SK-N-SH (cell line): ENCODE results near the gene LSM4. TPM values are rescaled to one million over a fixed set of nuclear protein-coding genes. Genes with fewer than 3 reads are reported as not detected.

Experiments
- CTCF ChIA-PET: fragments of 300-600, 350-600 bp; formaldehyde crosslinking; extraction: SDS; loops from one replicate; lab custom pipeline; 2021; lab: Yijun Ruan, JAX
- POLR2A ChIA-PET: fragments of 350-600 bp; sonication (Branson Sonifier 250); formaldehyde crosslinking; extraction: SDS; loops from one replicate; lab custom pipeline; 2020; ENCODE audit warnings: antibody characterized with exemption, inconsistent platforms; lab: Yijun Ruan, JAX
- DNase-seq: peaks from one replicate; pipeline ENCODE4 v3.0.0; 2012
- H2AFZ ChIP-seq: fragments of 200-600 bp; sonication (generic); 2 replicates; pipeline ENCODE4 v1.8.1; 2016; ENCODE audit warnings: antibody characterized with exemption, mild to moderate bottlenecking, low read depth
- H3F3A ChIP-seq: fragments of 200-600 bp; sonication (generic); replicated peaks from 2 replicates; pipeline ENCODE3; 2016; ENCODE audit warnings: antibody characterized with exemption, mild to moderate bottlenecking; ENCODE audit not compliant: insufficient read depth
- H3K27ac ChIP-seq, 2 experiments: fragments of 200-500 bp in 1 of 2; fragments of 200-600 bp in 1 of 2; sonication (Bioruptor generic) in 1 of 2; sonication (generic), shearing (Covaris generic) in 1 of 2; 2 replicates each; pipeline versions ENCODE4 v1.5.1 to v1.6.1; 2014 to 2016; ENCODE audit warnings: low read depth in 2 of 2, inconsistent platforms in 1 of 2, low read length in 1 of 2, mild to moderate bottlenecking in 1 of 2, mixed read lengths in 1 of 2
- H3K27me3 ChIP-seq: fragments of 200-600 bp; sonication (generic), shearing (Covaris generic); 2 replicates; pipeline ENCODE4 v1.6.1; 2016; ENCODE audit warnings: mixed run types; ENCODE audit not compliant: insufficient read depth
- H3K36me3 ChIP-seq, 2 experiments: fragments of 200-500 bp in 1 of 2; fragments of 200-600 bp in 1 of 2; sonication (Bioruptor generic) in 1 of 2; sonication (generic) in 1 of 2; replicated peaks in 1 of 2; 2 replicates each; pipeline versions ENCODE3 to v1.5.1; 2014 to 2016; ENCODE audit warnings: low read length in 1 of 2, mild to moderate bottlenecking in 1 of 2; ENCODE audit not compliant: insufficient read depth in 2 of 2, control insufficient read depth in 1 of 2
- H3K4me1 ChIP-seq, 2 experiments: fragments of 200-500 bp in 1 of 2; fragments of 200-600 bp in 1 of 2; sonication (Bioruptor generic) in 1 of 2; sonication (generic), shearing (Covaris generic) in 1 of 2; 2 replicates each; pipeline versions ENCODE4 v1.5.1 to v1.6.1; 2014 to 2016; ENCODE audit warnings: low read depth in 1 of 2, low read length in 1 of 2, mixed run types in 1 of 2; ENCODE audit not compliant: insufficient read depth in 2 of 2, control insufficient read depth in 1 of 2
- H3K4me2 ChIP-seq: fragments of 200-600 bp; sonication (generic), shearing (Covaris generic); 2 replicates; pipeline ENCODE4 v1.6.1; 2017; ENCODE audit warnings: mixed run types
- H3K4me3 ChIP-seq, 2 experiments: fragments of 200-500 bp in 1 of 2; fragments of 200-600 bp in 1 of 2; sonication (Bioruptor generic) in 1 of 2; sonication (generic), shearing (Covaris generic) in 1 of 2; 2 replicates each; pipeline versions ENCODE4 v1.5.1 to v1.8.1; 2014 to 2016; ENCODE audit warnings: low read depth in 2 of 2, inconsistent platforms in 1 of 2, low read length in 1 of 2, mild to moderate bottlenecking in 1 of 2, mixed read lengths in 1 of 2, moderate library complexity in 1 of 2
- H3K79me2 ChIP-seq: fragments of 200-600 bp; sonication (generic); 2 replicates; pipeline ENCODE4 v1.8.1; 2017; ENCODE audit warnings: mild to moderate bottlenecking; ENCODE audit not compliant: insufficient read depth
- H3K9ac ChIP-seq: fragments of 200-600 bp; sonication (generic); 2 replicates; pipeline ENCODE4 v1.6.1; 2017; ENCODE audit warnings: mixed run types
- H3K9me2 ChIP-seq: fragments of 200-600 bp; sonication (generic); 2 replicates; pipeline ENCODE4 v1.6.1; 2017; ENCODE audit warnings: mixed run types
- H3K9me3 ChIP-seq: fragments of 200-600 bp; sonication (generic); 2 replicates; pipeline ENCODE4 v1.6.1; 2017; ENCODE audit warnings: mixed run types, mild to moderate bottlenecking, moderate library complexity
- H4K20me1 ChIP-seq: fragments of 200-600 bp; sonication (generic); 2 replicates; pipeline ENCODE4 v1.6.1; 2017; ENCODE audit warnings: mild to moderate bottlenecking, mixed run types; ENCODE audit not compliant: insufficient read depth
- CHD2 ChIP-seq: fragments of 150-350 bp; IDR thresholded peaks from 2 replicates; pipeline ENCODE4 v1.6.1; 2018; ENCODE audit warnings: low read length; ENCODE audit not compliant: partially characterized antibody
- EP300 ChIP-seq, 2 experiments: IDR thresholded peaks; 2 replicates each; pipeline versions ENCODE4 v1.4.0 to v1.6.1; 2012; ENCODE audit warnings: borderline replicate concordance in 1 of 2, low read depth in 1 of 2, low read length in 1 of 2
- EZH2phosphoT487 ChIP-seq: fragments of 200-600 bp; sonication (generic); IDR thresholded peaks from 2 replicates; pipeline ENCODE4 v1.6.1; 2017; ENCODE audit warnings: low read depth, mixed run types, mild to moderate bottlenecking, antibody characterized with exemption, moderate library complexity, borderline replicate concordance
- GATA2 ChIP-seq: sonication (generic); formaldehyde crosslinking; IDR thresholded peaks from 2 replicates; pipeline ENCODE4 v1.5.0; 2020; ENCODE audit warnings: mild to moderate bottlenecking, missing genetic modification reagents
- JUND ChIP-seq: IDR thresholded peaks from 2 replicates; pipeline ENCODE4 v1.4.0; 2012
- MXI1 ChIP-seq: IDR thresholded peaks from 2 replicates; pipeline ENCODE4 v1.6.1; 2012; ENCODE audit warnings: mild to moderate bottlenecking, low read depth, low read length, improper control_type of control experiment
- NFIC ChIP-seq: IDR thresholded peaks from 2 replicates; pipeline ENCODE4 v1.4.0; 2012; ENCODE audit warnings: borderline replicate concordance
- NRF1 ChIP-seq: IDR thresholded peaks from 2 replicates; pipeline ENCODE4 v1.6.1; 2012; ENCODE audit warnings: low read depth, mild to moderate bottlenecking, low read length
- POLR2AphosphoS5 ChIP-seq: IDR thresholded peaks from 2 replicates; pipeline ENCODE4 v1.6.1; 2012; ENCODE audit warnings: low read depth, low read length
- RCOR1 ChIP-seq: fragments of 150-350 bp; IDR thresholded peaks from 2 replicates; pipeline ENCODE4 v1.6.1; 2017; ENCODE audit warnings: antibody characterized with exemption, low read length
- RXRA ChIP-seq: IDR thresholded peaks from 2 replicates; pipeline ENCODE4 v1.4.0; 2012; ENCODE audit warnings: low read depth, mild to moderate bottlenecking, borderline replicate concordance
- TAF1 ChIP-seq: IDR thresholded peaks from 2 replicates; pipeline ENCODE4 v1.6.1; 2012; ENCODE audit warnings: low read depth, mild to moderate bottlenecking, low read length, moderate library complexity, borderline replicate concordance
- YY1 ChIP-seq: IDR thresholded peaks from 2 replicates; pipeline ENCODE4 v1.4.0; 2012; ENCODE audit warnings: low read depth, mild to moderate bottlenecking
- WGBS: methylation state at CpG from one replicate; pipeline ENCODE4 v1.1.6; 2017; ENCODE audit warnings: low lambda C conversion rate; 5-methylcytosine and 5-hydroxymethylcytosine counted together
- polyA plus RNA-seq, 3 experiments: library from polyadenylated mRNA; depleted of rRNA; stranded (reverse); fragments of >200 nt; gene quantifications; 2 replicates each; pipeline ENCODE4 v1.2.3, GENCODE V29; 2012
- TF ChIP-seq, protein P1 (sequence below): fragments of 150-350 bp; IDR thresholded peaks from 2 replicates; pipeline ENCODE4 v1.6.1; 2017; ENCODE audit warnings: antibody characterized with exemption, low read length, low read depth, borderline replicate concordance
- TF ChIP-seq, protein P2 (sequence below): fragments of 150-350 bp; IDR thresholded peaks from 2 replicates; pipeline ENCODE4 v1.6.1; 2016; ENCODE audit warnings: mild to moderate bottlenecking, low read depth, low read length
- TF ChIP-seq, protein P3 (sequence below): IDR thresholded peaks from 2 replicates; pipeline ENCODE4 v1.6.1; 2012; ENCODE audit warnings: mild to moderate bottlenecking, low read depth, low read length, moderate library complexity
- TF ChIP-seq, protein P4 (sequence below): IDR thresholded peaks from 2 replicates; pipeline ENCODE4; 2012

LSM4 gene
- polyA plus RNA-seq, 1 of the 3 experiments (the other 2 are of a cell fraction) = 277 TPM

DNA sequence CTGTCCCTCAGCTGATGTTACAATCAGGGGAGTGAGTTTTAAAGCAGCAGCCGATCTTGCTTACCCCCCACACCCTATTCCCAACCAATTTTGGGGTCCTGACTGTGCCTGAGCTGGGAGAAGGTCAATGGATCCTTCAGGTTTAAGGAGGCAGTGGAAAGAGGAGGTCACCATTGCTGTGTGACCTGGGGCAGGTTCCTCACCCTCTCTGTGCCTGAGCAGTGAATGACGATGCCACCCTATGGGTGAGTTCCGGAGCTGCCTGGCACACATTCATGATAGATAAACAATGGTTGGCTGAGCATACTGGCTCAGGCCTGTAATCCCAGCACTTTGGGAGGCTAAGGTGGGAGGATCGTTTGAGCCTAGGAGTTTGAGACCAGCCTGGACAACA lies 21.2 kb downstream of the LSM4 start:
- H3K4me1 ChIP-seq = peaks cover 25 to 32% of the 10 kb centered on the region in 2 experiments; a peak in 3 of 4 replicates
- TF ChIP-seq, protein P1, sequence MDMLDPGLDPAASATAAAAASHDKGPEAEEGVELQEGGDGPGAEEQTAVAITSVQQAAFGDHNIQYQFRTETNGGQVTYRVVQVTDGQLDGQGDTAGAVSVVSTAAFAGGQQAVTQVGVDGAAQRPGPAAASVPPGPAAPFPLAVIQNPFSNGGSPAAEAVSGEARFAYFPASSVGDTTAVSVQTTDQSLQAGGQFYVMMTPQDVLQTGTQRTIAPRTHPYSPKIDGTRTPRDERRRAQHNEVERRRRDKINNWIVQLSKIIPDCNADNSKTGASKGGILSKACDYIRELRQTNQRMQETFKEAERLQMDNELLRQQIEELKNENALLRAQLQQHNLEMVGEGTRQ = no peak
- TF ChIP-seq CHD2 = no peak
- TF ChIP-seq NFIC = no peak
- TF ChIP-seq JUND = no peak
- no peak for TF ChIP-seq YY1
- TF ChIP-seq EP300 (IDR thresholded peaks at IDR 0.05; ENCODE audit: borderline replicate concordance in 1 of 2, low read depth in 1 of 2, low read length in 1 of 2) = no peak
- TF ChIP-seq RXRA = no peak
- TF ChIP-seq, protein P2, sequence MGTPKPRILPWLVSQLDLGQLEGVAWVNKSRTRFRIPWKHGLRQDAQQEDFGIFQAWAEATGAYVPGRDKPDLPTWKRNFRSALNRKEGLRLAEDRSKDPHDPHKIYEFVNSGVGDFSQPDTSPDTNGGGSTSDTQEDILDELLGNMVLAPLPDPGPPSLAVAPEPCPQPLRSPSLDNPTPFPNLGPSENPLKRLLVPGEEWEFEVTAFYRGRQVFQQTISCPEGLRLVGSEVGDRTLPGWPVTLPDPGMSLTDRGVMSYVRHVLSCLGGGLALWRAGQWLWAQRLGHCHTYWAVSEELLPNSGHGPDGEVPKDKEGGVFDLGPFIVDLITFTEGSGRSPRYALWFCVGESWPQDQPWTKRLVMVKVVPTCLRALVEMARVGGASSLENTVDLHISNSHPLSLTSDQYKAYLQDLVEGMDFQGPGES = no peak
- TF ChIP-seq, protein P3, sequence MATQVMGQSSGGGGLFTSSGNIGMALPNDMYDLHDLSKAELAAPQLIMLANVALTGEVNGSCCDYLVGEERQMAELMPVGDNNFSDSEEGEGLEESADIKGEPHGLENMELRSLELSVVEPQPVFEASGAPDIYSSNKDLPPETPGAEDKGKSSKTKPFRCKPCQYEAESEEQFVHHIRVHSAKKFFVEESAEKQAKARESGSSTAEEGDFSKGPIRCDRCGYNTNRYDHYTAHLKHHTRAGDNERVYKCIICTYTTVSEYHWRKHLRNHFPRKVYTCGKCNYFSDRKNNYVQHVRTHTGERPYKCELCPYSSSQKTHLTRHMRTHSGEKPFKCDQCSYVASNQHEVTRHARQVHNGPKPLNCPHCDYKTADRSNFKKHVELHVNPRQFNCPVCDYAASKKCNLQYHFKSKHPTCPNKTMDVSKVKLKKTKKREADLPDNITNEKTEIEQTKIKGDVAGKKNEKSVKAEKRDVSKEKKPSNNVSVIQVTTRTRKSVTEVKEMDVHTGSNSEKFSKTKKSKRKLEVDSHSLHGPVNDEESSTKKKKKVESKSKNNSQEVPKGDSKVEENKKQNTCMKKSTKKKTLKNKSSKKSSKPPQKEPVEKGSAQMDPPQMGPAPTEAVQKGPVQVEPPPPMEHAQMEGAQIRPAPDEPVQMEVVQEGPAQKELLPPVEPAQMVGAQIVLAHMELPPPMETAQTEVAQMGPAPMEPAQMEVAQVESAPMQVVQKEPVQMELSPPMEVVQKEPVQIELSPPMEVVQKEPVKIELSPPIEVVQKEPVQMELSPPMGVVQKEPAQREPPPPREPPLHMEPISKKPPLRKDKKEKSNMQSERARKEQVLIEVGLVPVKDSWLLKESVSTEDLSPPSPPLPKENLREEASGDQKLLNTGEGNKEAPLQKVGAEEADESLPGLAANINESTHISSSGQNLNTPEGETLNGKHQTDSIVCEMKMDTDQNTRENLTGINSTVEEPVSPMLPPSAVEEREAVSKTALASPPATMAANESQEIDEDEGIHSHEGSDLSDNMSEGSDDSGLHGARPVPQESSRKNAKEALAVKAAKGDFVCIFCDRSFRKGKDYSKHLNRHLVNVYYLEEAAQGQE = no peak
- TF ChIP-seq EZH2phosphoT487 = no peak
- no peak for TF ChIP-seq MXI1
- TF ChIP-seq, protein P4, sequence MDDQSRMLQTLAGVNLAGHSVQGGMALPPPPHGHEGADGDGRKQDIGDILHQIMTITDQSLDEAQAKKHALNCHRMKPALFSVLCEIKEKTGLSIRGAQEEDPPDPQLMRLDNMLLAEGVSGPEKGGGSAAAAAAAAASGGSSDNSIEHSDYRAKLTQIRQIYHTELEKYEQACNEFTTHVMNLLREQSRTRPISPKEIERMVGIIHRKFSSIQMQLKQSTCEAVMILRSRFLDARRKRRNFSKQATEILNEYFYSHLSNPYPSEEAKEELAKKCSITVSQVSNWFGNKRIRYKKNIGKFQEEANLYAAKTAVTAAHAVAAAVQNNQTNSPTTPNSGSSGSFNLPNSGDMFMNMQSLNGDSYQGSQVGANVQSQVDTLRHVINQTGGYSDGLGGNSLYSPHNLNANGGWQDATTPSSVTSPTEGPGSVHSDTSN = no peak
- TF ChIP-seq NRF1 = no peak
- TF ChIP-seq POLR2AphosphoS5 = no peak
- no peak for TF ChIP-seq GATA2 (CRISPR knock-in tag)
- no peak for TF ChIP-seq RCOR1
- TF ChIP-seq TAF1 = no peak
- DNase-seq = no peak
- H3K4me3 ChIP-seq = no peak overlapping the region
- H4K20me1 ChIP-seq = no peaks in the 10 kb centered on the region
- H3K9me3 ChIP-seq = no peaks in the 10 kb centered on the region
- H3K27ac ChIP-seq = no peak overlapping the region
- H2AFZ ChIP-seq = no peak overlapping the region
- ChIA-PET POLR2A (interaction anchor here (1.4 kb wide), 1 partner anchor 9 kb away, joined by 3 read pairs; no protein-coding TSS in a partner anchor), CTCF (interaction anchor here (0.6 to 5.1 kb wide), 4 partner anchors 15 to 26 kb away, joined by 3 to 69 read pairs (median 3); partner anchors contain the start of gene JUND)
- no peaks in the 10 kb centered on the region for H3K79me2 ChIP-seq
- no peak overlapping the region for H3K9ac ChIP-seq
- no peak overlapping the region for H3K4me2 ChIP-seq
- WGBS = 60% methylated on average over 3 of the region's 4 CpGs
- peaks cover 43% of the 10 kb centered on the region for H3F3A ChIP-seq
- peaks cover 0 to 4% of the 10 kb centered on the region in 2 experiments for H3K36me3 ChIP-seq
- no peaks in the 10 kb centered on the region for H3K27me3 ChIP-seq
- no peaks in the 10 kb centered on the region for H3K9me2 ChIP-seq
